NCI-H526 treated with DMSO at 0.1 percent for 48 hours (cell line): ENCODE results near the gene TRIM17.

Source experiments
- DNase-seq: peaks from one replicate; lab custom pipeline; 2025; lab: John Stamatoyannopoulos, UW

TRIM17 gene

GRCh38 chr1:228378873-228379460 lies 37.7 kb downstream of the TRIM17 start:
- DNase-seq: no peak

GRCh38 chr1:228378090-228378872 lies 38.4 kb downstream of the TRIM17 start:
- DNase-seq: peak; percentile 52

GRCh38 chr1:228377664-228378089 lies 39.0 kb downstream of the TRIM17 start:
- DNase-seq: no peak

GRCh38 chr1:228376651-228377631 lies 39.7 kb downstream of the TRIM17 start:
- no peak for DNase-seq

GRCh38 chr1:228376262-228376628 lies 40.4 kb downstream of the TRIM17 start:
- no peak for DNase-seq

- DNase-seq: no peak
Observed at GRCh38 chr1:228375578-228376261, 40.9 kb downstream of the TRIM17 start.

GRCh38 chr1:228374711-228375577 lies 41.7 kb downstream of the TRIM17 start:
- no peak for DNase-seq

GRCh38 chr1:228373681-228374571 lies 42.7 kb downstream of the TRIM17 start:
- no peak for DNase-seq

- DNase-seq: no peak
Observed at GRCh38 chr1:228373004-228373680, 43.5 kb downstream of the TRIM17 start.

- no peak for DNase-seq
Observed at GRCh38 chr1:228372183-228373003, 44.3 kb downstream of the TRIM17 start.

GRCh38 chr1:228371741-228372182 lies 44.9 kb downstream of the TRIM17 start:
- no peak for DNase-seq

- no peak for DNase-seq
Observed at GRCh38 chr1:228370941-228371740, 45.5 kb downstream of the TRIM17 start.

GRCh38 chr1:228370439-228370940 lies 46.2 kb downstream of the TRIM17 start:
- no peak for DNase-seq

GRCh38 chr1:228369608-228370438 lies 46.8 kb downstream of the TRIM17 start:
- DNase-seq: no peak

GRCh38 chr1:228368801-228369607 lies 47.7 kb downstream of the TRIM17 start:
- no peak for DNase-seq
